Measurements from ENCODE around the gene PCDH15.
"Not testable (repeated sequence)": the region's sequence is repeated elsewhere in the genome, so short reads cannot be mapped to it uniquely, and the experiment has no call there.

Gene PCDH15

DNA sequence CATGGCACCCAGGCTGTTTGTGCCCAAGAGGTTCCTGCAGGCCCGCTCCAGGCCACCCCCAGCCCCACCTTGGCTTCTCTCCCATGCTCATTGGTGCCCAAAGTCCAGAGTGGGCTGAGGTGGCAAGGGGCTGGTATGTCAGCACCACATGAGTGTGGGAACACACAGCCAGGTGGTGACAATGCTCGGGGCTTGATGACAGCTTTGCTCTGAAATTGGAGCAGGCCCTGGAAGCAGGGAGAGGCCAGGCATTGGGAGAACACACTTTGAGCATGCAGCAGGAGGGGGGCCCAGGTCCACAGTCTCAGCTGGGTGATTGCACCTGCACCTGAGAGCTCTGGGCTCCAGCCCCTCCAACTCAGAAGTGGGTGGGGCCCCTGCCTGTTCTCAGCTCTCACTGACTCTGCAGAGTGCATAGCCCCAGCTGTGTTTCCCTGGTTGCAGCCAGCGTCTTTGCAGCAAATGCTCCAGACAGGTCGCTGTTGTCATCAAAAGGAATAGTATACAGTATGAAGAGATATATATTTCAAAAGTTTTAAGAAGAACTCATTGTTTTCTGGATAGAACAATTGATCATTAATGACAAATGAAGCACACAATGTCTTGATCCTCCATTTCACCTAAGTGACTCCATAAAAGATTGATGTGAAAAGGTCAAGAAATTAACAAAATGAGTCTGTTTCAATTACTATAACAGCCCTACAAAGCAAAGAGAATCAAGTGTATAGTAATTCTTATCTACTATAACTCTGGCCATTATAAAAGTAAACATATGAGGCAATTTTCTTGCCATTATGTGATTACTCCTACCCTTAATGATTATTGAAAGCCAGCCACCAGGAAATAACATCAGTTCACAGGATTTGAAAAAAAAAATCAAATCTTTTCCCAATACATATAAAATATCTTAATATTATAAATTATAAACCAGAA lies 848.1 kb downstream of the PCDH15 start:
- TF ChIP-seq ZNF274 (IDR thresholded peaks at IDR 0.05; ENCODE audit: low read depth, low read length) = no peak
- no peak overlapping the region for H3K4me3 ChIP-seq (ENCODE audit: low read length)

DNA sequence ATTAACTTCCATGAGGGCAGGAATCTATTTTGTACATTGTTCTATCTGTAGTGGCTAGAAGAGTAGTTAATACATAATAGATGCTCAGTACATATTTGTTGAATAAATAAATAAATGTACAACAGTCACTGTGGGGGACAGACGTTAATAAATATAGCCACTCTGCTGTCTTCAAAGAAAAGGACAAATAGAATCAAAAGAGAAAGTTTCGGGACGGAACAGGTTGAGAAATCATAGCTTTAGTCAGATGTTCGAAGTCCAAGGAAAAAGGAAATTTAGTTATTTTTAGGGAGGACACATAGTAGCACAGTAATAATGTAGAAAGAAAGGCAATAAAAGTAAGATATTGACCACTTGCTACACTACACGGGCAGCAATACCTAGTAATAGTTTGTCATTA lies 861.4 kb downstream of the PCDH15 start:
- no peak for TF ChIP-seq ZNF274 (IDR thresholded peaks at IDR 0.05; ENCODE audit: low read depth, low read length)
- H3K4me3 ChIP-seq (ENCODE audit: low read length) = no peak overlapping the region

GRCh38 chr10:53930648-53931047 lies 870.4 kb downstream of the PCDH15 start:
- no peak for TF ChIP-seq ZNF274 (IDR thresholded peaks at IDR 0.05; ENCODE audit: low read depth, low read length)
- no peak overlapping the region for H3K4me3 ChIP-seq (ENCODE audit: low read length)

GRCh38 chr10:53924051-53924700 lies 876.9 kb downstream of the PCDH15 start:
- not testable (repeated sequence) for H3K4me3 ChIP-seq (ENCODE audit: low read length)

DNA sequence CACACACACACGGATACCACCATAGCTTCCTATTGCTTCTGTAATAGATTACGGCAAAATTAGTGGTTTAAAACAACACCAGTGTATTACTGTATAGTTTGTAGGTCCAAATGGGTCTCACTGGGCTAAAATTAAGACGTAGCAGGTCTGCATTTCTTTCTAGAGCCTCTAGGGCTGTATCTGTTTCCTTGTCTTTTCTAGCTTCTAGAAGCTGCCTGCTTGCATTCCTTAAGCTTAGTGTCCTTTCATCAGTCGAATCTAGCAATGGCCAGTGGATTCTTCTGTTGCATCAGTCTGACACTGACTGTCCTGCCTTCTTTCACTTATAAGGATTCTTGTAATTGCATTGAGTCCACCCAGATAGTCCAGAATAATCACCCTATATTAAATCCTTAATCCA lies 882.3 kb downstream of the PCDH15 start:
- TF ChIP-seq ZNF274 (IDR thresholded peaks at IDR 0.05; ENCODE audit: low read depth, low read length) = no peak
- no peak overlapping the region for H3K4me3 ChIP-seq (ENCODE audit: low read length)

DNA sequence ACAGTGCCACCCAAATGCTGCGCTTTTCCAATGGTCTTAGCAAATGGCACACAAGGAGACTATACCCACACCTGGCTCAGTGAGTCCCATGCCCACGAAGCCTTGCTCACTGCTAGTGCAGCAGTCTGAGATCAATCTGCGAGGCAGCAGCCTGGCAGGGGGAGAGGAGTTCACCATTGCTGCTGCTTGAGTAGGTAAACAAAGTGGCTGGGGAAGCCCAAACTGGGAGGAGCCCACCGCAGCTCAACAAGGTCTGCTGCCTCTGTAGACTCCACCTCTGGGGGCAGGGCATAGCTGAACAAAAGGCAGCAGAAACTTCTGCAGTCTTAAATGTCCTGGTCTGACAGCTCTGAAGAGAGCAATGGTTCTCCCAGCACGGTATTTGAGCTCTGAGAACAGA lies 891.2 kb downstream of the PCDH15 start:
- H3K4me3 ChIP-seq (ENCODE audit: low read length) = no peak overlapping the region
- no peak for TF ChIP-seq ZNF274 (IDR thresholded peaks at IDR 0.05; ENCODE audit: low read depth, low read length)

DNA sequence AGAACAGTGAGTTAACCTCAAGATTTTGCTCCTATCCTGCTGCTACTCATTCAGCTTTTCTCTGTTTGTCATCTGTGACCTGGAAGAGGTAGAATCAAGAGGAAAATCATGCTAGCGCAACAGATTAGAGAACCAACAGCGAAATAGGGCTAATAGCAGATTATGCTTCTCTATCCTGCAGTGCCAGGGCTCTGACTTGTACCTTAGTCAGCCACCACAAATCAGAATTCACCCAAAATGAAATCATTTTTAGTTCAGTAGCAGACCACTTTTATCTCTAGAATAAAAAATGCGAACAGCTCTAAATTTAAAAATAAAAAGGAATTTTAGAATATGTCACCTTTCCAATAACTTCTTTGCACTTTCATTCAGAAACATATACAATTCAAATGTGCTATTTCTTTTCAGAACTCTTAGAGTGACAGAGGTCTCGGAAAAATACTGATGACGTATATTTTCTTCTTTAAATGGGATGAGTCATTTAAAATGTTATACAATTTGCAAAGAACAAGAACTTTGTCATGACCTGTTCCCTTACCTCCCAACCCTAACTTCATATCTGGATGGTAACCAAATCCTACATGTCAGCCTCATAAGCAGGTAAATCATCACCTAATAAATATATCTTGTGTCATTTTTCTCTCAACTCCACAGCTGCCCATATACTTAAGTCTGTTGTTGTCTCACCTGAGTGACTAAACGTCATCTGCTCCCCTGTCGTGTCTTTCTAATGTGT lies 896.4 kb downstream of the PCDH15 start:
- no peak for TF ChIP-seq ZNF274 (IDR thresholded peaks at IDR 0.05; ENCODE audit: low read depth, low read length)
- no peak overlapping the region for H3K4me3 ChIP-seq (ENCODE audit: low read length)

GRCh38 chr10:53903756-53904155 lies 897.3 kb downstream of the PCDH15 start:
- no peak overlapping the region for H3K4me3 ChIP-seq (ENCODE audit: low read length)
- TF ChIP-seq ZNF274 (IDR thresholded peaks at IDR 0.05; ENCODE audit: low read depth, low read length) = no peak

DNA sequence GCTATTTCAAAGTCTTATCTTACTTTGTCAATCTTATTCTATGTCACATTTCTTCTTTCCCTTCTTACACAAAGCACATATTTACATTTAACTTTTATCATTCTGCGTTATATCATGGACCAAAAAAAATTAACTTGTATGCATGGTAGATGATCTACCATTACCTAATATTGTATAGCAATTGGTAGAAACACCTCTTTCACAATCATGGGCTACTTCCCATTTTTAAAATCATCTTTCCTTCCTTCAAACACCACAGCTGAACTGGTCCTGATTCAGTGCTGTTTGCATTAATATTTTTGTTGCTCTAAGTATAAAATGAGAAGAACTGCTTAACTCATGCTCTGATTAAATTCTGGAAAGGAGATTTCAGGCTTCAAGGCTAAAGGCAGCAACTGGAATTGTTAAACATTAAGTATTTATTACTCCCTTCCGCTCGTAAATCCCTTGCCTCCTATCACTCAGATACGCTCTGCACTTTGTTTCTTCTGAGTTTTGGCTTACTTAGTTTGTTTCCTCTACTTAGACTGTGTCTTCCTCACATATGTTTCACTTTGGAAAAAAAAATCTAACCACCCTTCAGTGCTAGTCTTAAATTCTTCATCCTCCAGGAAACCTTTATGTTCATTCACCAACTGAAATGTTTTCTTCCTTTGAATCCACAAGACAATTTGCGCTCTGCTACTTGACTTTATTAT lies 901.4 kb downstream of the PCDH15 start:
- no peak overlapping the region for H3K4me3 ChIP-seq (ENCODE audit: low read length)
- TF ChIP-seq ZNF274 (IDR thresholded peaks at IDR 0.05; ENCODE audit: low read depth, low read length) = no peak

DNA sequence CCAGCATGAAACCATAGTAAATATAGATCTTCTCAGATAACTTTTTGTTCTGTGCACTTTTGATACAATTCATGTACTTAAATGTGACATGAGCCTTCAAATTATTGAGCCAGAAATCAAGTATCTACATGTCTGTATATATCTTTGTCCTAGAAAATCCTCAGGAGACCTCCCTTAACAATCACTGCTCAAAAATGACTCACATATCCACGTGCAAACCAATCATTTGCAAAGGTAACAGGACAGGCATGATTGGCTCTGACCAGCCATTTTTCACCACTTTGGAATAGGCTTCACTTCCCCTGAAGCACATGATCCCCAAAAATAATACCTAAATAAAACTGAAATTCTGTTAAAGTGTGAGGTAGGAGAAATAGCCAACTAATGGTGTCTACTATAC lies 902.5 kb downstream of the PCDH15 start:
- H3K4me3 ChIP-seq (ENCODE audit: low read length) = no peak overlapping the region
- no peak for TF ChIP-seq ZNF274 (IDR thresholded peaks at IDR 0.05; ENCODE audit: low read depth, low read length)

GRCh38 chr10:53894145-53894544 lies 906.9 kb downstream of the PCDH15 start:
- H3K4me3 ChIP-seq (ENCODE audit: low read length) = no peak overlapping the region
- no peak for TF ChIP-seq ZNF274 (IDR thresholded peaks at IDR 0.05; ENCODE audit: low read depth, low read length)

DNA sequence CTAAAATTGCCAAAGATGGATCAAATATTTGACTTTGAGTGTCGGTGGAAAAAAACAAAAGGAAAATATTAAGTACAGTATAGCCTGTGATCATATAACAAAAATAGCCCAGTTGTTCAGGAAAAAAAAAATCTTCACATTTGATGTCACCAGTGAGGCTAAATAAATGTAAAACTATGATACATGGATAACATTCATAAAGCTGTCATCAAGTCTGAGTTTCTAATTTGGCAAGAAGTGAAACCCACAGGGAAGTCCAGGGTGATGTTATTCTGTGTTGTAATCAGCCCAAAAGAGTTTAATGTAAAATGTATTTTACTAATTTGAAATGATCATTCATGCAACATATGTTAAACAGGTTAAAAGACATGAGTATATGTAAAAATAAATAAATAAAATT lies 908.0 kb downstream of the PCDH15 start:
- TF ChIP-seq ZNF274 (IDR thresholded peaks at IDR 0.05; ENCODE audit: low read depth, low read length) = no peak
- no peak overlapping the region for H3K4me3 ChIP-seq (ENCODE audit: low read length)

DNA sequence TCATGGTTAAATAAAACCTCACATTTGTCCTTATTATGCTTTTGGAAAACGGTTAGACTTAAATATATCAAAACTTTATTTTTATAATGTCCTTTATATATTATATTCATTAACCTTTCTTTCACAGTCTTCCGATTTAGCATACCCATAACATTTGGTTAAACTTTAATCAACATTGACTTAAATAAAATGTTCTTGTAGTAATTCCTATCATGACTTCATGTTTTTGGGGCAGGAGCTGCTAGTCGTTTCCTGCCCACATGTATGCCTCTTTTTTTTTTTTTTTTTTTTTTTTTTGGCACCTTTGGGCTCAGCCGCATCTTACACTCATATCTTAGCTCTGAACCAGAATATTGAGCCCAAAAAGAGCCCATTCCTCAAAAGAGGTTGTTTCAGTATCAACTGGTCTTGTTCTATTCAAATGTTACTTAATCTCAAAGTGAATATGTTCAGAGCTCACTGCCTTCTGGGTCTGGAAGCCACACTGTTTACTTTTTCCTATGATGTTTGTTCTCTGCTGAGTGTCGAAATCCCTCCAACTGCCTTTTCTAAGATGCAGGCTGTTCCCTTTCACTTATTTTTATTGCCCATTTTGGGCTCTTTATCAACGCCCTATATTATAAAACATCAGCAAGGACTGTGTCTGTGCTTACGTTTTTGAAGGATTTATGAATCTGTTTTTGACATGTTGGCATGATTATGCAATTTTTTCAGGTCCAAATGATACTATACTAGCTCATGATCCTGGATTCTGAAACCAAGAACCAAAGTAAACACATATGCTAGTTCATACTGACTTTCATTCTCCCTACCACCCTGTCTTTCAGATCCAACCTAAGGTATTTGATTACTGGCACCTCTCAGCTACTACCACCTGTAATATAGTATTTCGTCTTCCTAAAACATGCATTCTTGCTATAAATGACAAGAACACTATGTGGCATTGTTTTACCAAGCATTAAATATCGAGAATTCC lies 914.4 kb downstream of the PCDH15 start:
- no peak for TF ChIP-seq ZNF274 (IDR thresholded peaks at IDR 0.05; ENCODE audit: low read depth, low read length)

More for the DNA sequence above, 914.4 kb downstream of the PCDH15 start:
- H3K4me3 ChIP-seq (ENCODE audit: low read length) = no peak overlapping the region

Data from GM08714 (cell line).